Coronary artery (tissue), 2 donors: ENCODE data around the gene PHGDH.
A peak's percentile ranks its signal among the peaks of the same experiment; 100 is the strongest.

Experiments used
- DNase-seq: peaks from one replicate; pipeline ENCODE4 v3.0.0-alpha.2; 2017; ENCODE audit warnings: low spot score
- H3K27ac ChIP-seq, 2 donors: fragments of 200-600 bp; sonication (generic); one replicate each; pipeline ENCODE4 v1.5.1; 2016 to 2019
- H3K4me3 ChIP-seq: fragments of 200-600 bp; sonication (generic); 2 replicates; pipeline ENCODE4 v1.5.1; 2016; ENCODE audit warnings: mild to moderate bottlenecking, moderate library complexity
- TF ChIP-seq, protein P1 (sequence below): fragments of 200-600 bp; sonication (generic); IDR thresholded peaks from one replicate; pipeline ENCODE4 v1.5.1; 2019; ENCODE audit warnings: antibody characterized with exemption

Gene PHGDH

DNA sequence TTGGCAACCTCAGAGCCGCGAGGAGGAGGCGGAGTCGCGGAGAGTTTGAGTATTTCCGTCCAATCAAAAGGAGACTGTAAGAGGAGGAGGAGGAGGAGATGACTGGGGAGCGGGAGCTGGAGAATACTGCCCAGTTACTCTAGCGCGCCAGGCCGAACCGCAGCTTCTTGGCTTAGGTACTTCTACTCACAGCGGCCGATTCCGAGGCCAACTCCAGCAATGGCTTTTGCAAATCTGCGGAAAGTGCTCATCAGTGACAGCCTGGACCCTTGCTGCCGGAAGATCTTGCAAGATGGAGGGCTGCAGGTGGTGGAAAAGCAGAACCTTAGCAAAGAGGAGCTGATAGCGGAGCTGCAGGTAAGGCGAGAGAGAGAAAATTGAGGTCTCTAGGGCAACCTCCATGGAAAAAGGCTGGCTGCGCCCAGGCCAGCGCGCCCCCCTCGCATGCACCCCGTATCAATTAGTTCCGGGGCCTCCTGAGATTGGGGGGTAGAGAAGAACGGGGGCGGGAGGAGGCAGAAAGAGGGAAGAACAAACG is at the start of gene PHGDH:
TSS of gene PHGDH (plus strand) at position 131 of the 538 bp plus-strand sequence. CDS start at position 220, 89 bp downstream.
- peak; percentile 78 for DNase-seq
- Histone ChIP-seq H3K4me3 (peak within 1 kb of the TSS; percentile 72), H3K27ac (peak within 1 kb of the TSS; percentile 88 to 89)
- TF ChIP-seq, protein P1, sequence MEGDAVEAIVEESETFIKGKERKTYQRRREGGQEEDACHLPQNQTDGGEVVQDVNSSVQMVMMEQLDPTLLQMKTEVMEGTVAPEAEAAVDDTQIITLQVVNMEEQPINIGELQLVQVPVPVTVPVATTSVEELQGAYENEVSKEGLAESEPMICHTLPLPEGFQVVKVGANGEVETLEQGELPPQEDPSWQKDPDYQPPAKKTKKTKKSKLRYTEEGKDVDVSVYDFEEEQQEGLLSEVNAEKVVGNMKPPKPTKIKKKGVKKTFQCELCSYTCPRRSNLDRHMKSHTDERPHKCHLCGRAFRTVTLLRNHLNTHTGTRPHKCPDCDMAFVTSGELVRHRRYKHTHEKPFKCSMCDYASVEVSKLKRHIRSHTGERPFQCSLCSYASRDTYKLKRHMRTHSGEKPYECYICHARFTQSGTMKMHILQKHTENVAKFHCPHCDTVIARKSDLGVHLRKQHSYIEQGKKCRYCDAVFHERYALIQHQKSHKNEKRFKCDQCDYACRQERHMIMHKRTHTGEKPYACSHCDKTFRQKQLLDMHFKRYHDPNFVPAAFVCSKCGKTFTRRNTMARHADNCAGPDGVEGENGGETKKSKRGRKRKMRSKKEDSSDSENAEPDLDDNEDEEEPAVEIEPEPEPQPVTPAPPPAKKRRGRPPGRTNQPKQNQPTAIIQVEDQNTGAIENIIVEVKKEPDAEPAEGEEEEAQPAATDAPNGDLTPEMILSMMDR = no peak

DNA sequence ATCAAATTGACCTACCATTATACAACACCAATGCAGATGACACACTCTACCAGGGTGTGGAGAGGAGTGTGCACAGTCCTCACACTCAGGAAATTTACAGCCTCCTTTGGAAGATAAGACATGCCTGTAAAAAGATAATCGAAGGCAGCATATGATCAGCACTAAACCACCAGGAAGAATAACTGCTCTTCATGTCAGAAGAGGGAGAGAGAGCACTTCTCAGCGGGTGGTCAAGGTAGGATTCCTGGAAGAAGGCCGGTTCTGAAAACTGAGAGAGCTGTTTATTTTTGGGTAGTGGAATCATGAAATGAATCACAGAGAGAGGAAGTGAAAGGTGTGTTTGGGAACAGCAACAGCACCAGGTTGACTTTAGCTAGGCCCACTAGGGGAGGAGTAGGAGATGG is 49.7 kb upstream of the PHGDH start:
- TF ChIP-seq, protein P1 = no peak
- no peak overlapping the region for H3K27ac ChIP-seq
- DNase-seq = no peak
- H3K4me3 ChIP-seq = no peak overlapping the region

DNA sequence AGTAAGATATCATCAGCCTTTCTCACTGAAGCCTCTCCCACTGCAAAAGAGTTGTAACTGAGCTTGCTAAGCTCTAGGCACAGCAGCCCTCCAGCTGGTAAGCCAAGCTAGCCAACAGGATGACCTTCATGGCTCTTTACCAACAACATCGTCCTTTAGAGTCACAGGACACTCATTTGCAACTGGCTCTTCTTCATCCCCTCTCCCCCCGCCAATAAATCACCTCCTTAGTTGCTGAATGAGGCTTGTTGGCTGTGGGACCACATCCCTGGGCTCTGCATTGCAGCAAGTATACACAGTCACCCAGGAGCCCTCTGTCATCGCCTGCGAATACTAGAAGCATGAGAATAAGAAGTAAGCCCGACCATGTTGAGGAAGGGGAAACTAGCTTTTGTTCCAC is 47.7 kb upstream of the PHGDH start:
- TF ChIP-seq, protein P1 = no peak
- no peak for DNase-seq
- Histone ChIP-seq H3K4me3 (no peak overlapping the region), H3K27ac (no peak overlapping the region)

DNA sequence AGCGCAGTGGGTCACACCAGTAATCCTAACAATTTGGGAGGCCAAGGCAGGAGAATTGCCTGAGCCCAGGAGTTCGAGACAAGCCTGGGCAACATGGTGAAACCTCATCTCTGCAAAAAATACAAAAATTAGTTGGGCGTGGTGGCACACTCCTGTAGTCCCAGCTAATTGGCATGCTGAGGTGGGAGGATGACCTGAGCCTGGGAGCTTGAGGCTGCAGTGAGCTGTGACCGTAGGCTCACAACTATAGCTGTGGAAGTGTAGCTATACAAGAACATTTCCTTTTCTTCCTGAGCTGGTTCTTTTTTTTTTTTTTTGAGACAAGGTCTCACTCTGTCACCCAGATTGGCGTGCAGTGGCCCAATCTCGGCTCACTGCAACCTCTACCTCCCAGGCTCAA is 44.6 kb upstream of the PHGDH start:
- DNase-seq = no peak
- Histone ChIP-seq H3K27ac (no peak overlapping the region), H3K4me3 (no peak overlapping the region)
- TF ChIP-seq, protein P1 = no peak

DNA sequence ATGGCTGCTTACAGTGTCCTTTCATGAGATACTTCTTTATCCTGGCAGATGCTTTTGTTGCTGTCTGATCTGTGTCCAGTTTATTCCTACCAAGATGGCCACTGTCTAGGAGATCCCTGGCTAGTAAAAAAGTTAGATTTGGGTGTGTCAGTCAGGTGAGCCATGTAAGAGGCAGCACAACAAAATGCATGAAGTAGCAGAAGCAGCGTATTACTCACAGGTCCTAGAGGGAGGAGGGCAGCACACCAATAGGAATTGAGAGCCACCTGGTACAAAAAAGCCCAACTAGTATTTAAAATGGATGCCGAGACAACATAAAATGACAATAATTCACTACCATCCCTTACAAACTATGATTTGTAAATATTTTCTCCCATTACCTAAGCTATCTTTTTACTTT is 40.8 kb upstream of the PHGDH start:
- Histone ChIP-seq H3K27ac (no peak overlapping the region), H3K4me3 (no peak overlapping the region)
- TF ChIP-seq, protein P1 = no peak
- no peak for DNase-seq

DNA sequence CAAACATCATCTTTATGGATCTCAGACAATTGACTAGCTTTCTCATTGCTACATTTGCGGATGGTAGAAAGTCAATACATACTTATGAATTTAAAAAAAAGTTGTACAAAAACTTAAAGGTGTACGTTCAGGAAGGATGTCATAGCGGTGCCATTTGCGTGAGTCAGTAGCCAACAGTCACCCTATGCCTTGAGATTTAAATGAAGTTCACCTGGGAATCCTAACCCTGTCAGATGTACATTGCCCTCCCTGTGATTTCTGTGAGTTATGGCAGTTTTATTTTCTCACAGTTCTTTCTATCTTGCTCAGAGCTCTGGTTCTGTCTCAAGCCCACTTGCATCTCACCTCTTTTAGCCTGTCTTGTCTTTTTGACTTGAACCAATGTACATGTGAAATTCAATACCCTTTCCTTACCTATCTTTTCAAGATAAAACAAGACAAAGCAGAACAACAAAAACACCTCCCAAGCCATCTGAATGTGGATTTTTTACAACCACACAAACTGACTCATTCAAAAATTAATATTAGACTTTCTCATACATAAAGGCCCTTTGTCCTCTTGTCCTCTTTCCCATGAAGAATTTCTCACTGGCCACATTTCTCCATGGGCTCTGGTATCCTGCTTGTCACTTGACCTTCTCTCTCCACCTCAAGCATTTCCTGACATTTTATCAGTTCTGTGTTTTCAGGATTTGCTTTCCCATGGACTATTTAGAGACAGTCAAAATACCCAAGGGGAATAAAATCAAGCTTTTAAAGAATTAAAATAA is 38.4 kb upstream of the PHGDH start:
- Histone ChIP-seq H3K27ac (peak overlapping the region in 1 of 2 donors; percentile 32), H3K4me3 (no peak overlapping the region)
- TF ChIP-seq, protein P1 = no peak
- DNase-seq = no peak

DNA sequence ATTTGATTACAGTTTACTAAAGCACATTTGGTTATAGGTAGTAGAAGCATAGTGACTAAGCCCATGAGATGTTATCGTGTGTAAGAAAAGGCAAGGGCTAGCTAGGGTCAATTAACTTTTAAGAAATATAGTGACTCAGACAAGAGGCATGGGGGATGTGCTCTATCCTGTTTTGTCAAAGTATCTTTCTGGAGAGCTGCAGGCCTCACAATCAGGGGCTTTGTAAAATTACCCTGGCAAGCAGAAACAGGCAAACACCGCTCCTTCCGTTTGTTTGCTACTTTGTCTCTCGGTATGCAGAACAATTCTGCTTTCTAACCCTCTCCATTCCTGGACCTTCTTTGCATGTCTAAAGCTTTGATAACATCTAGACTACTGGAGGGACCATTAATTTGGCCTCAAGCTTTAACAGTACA is 37.6 kb upstream of the PHGDH start:
- TF ChIP-seq, protein P1 = no peak
- DNase-seq = no peak
- Histone ChIP-seq H3K4me3 (no peak overlapping the region), H3K27ac (peak overlapping the region in 1 of 2 donors; percentile 32)
